GM12878 (cell line): ENCODE data around the gene ADARB1. TPM values are rescaled to one million over a fixed set of nuclear protein-coding genes. Genes with fewer than 3 reads are reported as not detected.

Experiments
- ATAC-seq: fragments of 200-7000 bp; cut with Tn5 transposase; 3 replicates; pipeline ENCODE4 v1.9.1; 2020; ENCODE audit warnings: mild to moderate bottlenecking, moderate library complexity
- BruUV-seq: library from RNA; stranded (reverse); fragments of 400-500 nt; replicated peaks from 2 replicates; lab custom pipeline; 2021; lab: Mats Ljungman, UMichigan
- CTCF ChIA-PET: fragments of 300-600 bp; sonication (Branson Sonifier 250); formaldehyde crosslinking; extraction: SDS; loops from one replicate; lab custom pipeline; 2021; ENCODE audit warnings: inconsistent platforms; lab: Yijun Ruan, JAX
- POLR2A ChIA-PET: fragments of 350-600 bp; formaldehyde crosslinking; extraction: SDS; loops from one replicate; lab custom pipeline; 2021; ENCODE audit warnings: inconsistent platforms; lab: Charles Lee
- RAD21 ChIA-PET: fragments of 300-600 bp; sonication (Branson Sonifier 250); formaldehyde crosslinking; loops from one replicate; lab custom pipeline; 2023; ENCODE audit warnings: antibody characterized with exemption; ENCODE audit not compliant: unreplicated experiment; lab: Charles Lee
- SMC1A ChIA-PET: fragments of 300-600 bp; sonication (Branson Sonifier 250); formaldehyde crosslinking; loops from one replicate; lab custom pipeline; 2023; ENCODE audit not compliant: unreplicated experiment, uncharacterized antibody; lab: Charles Lee
- DNase-seq: peaks from one replicate; pipeline ENCODE4 v3.0.0-alpha.2; 2011; ENCODE audit warnings: low read depth, low spot score
- FAIRE-seq: peaks from 3 replicates; lab custom pipeline; 2011; peaks lifted over from hg19 to GRCh38; lab: Jason Lieb, UNC
- H2AFZ ChIP-seq: 2 replicates; pipeline ENCODE4 v1.6.0; 2011; ENCODE audit warnings: low read depth, low read length, control low read depth; ENCODE audit not compliant: control insufficient read depth
- H3K27ac ChIP-seq: 2 replicates; pipeline ENCODE4 v1.5.1; 2011; ENCODE audit warnings: control low read depth; ENCODE audit not compliant: control insufficient read depth, insufficient read depth
- H3K27me3 ChIP-seq, 2 experiments: replicated peaks in 1 of 2; 2 replicates each; pipeline versions ENCODE4 v1.6.0 to v1.6.1; 2011; ENCODE audit warnings: low read length in 1 of 2; ENCODE audit not compliant: control insufficient read depth in 2 of 2, insufficient read depth in 2 of 2
- H3K36me3 ChIP-seq, 2 experiments: 2 replicates each; pipeline ENCODE4 v1.5.1; 2011; ENCODE audit warnings: low read length in 1 of 2; ENCODE audit not compliant: control insufficient read depth in 2 of 2, insufficient read depth in 2 of 2
- H3K4me1 ChIP-seq: 2 replicates; pipeline ENCODE4 v1.6.1; 2011; ENCODE audit warnings: mild to moderate bottlenecking, low read length, moderate library complexity, mixed read lengths; ENCODE audit not compliant: control insufficient read depth, insufficient read depth
- H3K4me2 ChIP-seq: 2 replicates; pipeline ENCODE4 v1.6.0; 2011; ENCODE audit warnings: control low read depth; ENCODE audit not compliant: control insufficient read depth, insufficient read depth
- H3K4me3 ChIP-seq: fragments of 200-600 bp; sonication (generic); 2 replicates; pipeline ENCODE4 v1.5.1; 2016
- H3K79me2 ChIP-seq: 2 replicates; pipeline ENCODE4 v1.6.0; 2011; ENCODE audit warnings: low read length; ENCODE audit not compliant: control insufficient read depth, insufficient read depth
- H3K9ac ChIP-seq: 2 replicates; pipeline ENCODE4 v1.8.0; 2011; ENCODE audit warnings: low read length, control low read depth, mixed read lengths; ENCODE audit not compliant: control insufficient read depth, insufficient read depth
- H3K9me3 ChIP-seq: replicated peaks from 3 replicates; pipeline ENCODE4 v1.5.1; 2011; ENCODE audit warnings: mild to moderate bottlenecking, low read length; ENCODE audit not compliant: control insufficient read depth, insufficient read depth
- H4K20me1 ChIP-seq: 2 replicates; pipeline ENCODE4 v1.6.0; 2011; ENCODE audit not compliant: control insufficient read depth, insufficient read depth
- FOXK2 ChIP-seq: fragments of 450-650 bp; IDR thresholded peaks from 2 replicates; pipeline ENCODE4 v1.6.1; 2017; ENCODE audit warnings: mild to moderate bottlenecking, moderate library complexity
- FOXM1 ChIP-seq: IDR thresholded peaks from 2 replicates; pipeline ENCODE4 v1.6.1; 2012; ENCODE audit warnings: low read depth, mild to moderate bottlenecking, inconsistent platforms, low read length, moderate library complexity
- HCFC1 ChIP-seq: fragments of 150-350 bp; IDR thresholded peaks from 2 replicates; pipeline ENCODE4 v1.6.1; 2014; ENCODE audit warnings: low read length
- IRF5 ChIP-seq: fragments of 450-650 bp; IDR thresholded peaks from 2 replicates; pipeline ENCODE4 v1.6.1; 2017; ENCODE audit warnings: borderline replicate concordance
- MEF2A ChIP-seq: IDR thresholded peaks from 2 replicates; pipeline ENCODE4 v1.6.1; 2011; ENCODE audit warnings: low read depth, mild to moderate bottlenecking, low read length, moderate library complexity; ENCODE audit not compliant: insufficient read depth
- MTA2 ChIP-seq: fragments of 450-650 bp; IDR thresholded peaks from 2 replicates; pipeline ENCODE4 v1.6.1; 2016; ENCODE audit warnings: low read depth, mild to moderate bottlenecking, moderate library complexity
- NRF1 ChIP-seq: conservative IDR thresholded peaks from 2 replicates; pipeline ENCODE4 v1.6.1; 2011; ENCODE audit warnings: mild to moderate bottlenecking, low read depth, low read length, improper control_type of control experiment
- ZNF24 ChIP-seq: fragments of 450-650 bp; IDR thresholded peaks from 2 replicates; pipeline ENCODE4 v1.6.1; 2017; ENCODE audit warnings: antibody characterized with exemption, mild to moderate bottlenecking
- WGBS: methylation state at CpG from one replicate; pipeline ENCODE4 v1.1.6; 2016; ENCODE audit warnings: low lambda C conversion rate; ENCODE audit not compliant: insufficient replicate concordance, insufficient coverage; ENCODE audit errors: missing lambda C conversion rate; 5-methylcytosine and 5-hydroxymethylcytosine counted together
- in situ Hi-C: fragments of 300-500 bp; cut with MboI; formaldehyde crosslinking; loops from 9 replicates; pipeline ENCODE4 v1.14.3; 2018; ENCODE audit warnings: mixed read lengths
- intact Hi-C: fragments of 100-400 bp; cut with micrococcal nuclease; formaldehyde crosslinking; loops from one replicate; pipeline ENCODE4 v1.14.2; 2022; ENCODE audit not compliant: unreplicated experiment
- polyA plus RNA-seq, 11 experiments: library from polyadenylated mRNA; depleted of rRNA in 4 of 11; unstranded in 6 of 11; stranded (reverse) in 5 of 11; fragments of >200 nt; fragmentation: Nextera tagmentation in 4 of 11; fragmentation: Illumina TruSeq in 1 of 11; extraction: Ambion mirVana in 4 of 11; extraction: Trizol in 1 of 11; gene quantifications; 1 replicate in 1 of 11; 2 replicates in 10 of 11; pipeline versions ENCODE4 v1.2.1 to v1.2.3, GENCODE V29; 2011 to 2016; ENCODE audit warnings: inconsistent platforms in 2 of 11, missing spikeins in 2 of 11, low read depth in 1 of 11
- total RNA-seq, 4 experiments: library from RNA; depleted of rRNA in 3 of 4; stranded (reverse); fragments of >200 nt in 3 of 4; fragmentation: Illumina TruSeq in 1 of 4; extraction: Trizol in 1 of 4; gene quantifications; 2 replicates each; pipeline versions ENCODE4 v1.2.1 to v1.2.3, GENCODE V29; 2013 to 2021
- TF ChIP-seq, protein P1 (sequence below): IDR thresholded peaks from 2 replicates; pipeline ENCODE4 v1.6.1; 2012; ENCODE audit warnings: improper control_type of control experiment, low read depth, low read length; ENCODE audit not compliant: insufficient replicate concordance
- TF ChIP-seq, protein P2 (sequence below): IDR thresholded peaks from 2 replicates; pipeline ENCODE4 v1.6.1; 2011; ENCODE audit warnings: borderline replicate concordance, low read depth, mild to moderate bottlenecking, moderate library complexity, low read length; ENCODE audit not compliant: insufficient read depth, poor library complexity, severe bottlenecking
- TF ChIP-seq, protein P3 (sequence below): fragments of 450-650 bp; IDR thresholded peaks from 2 replicates; pipeline ENCODE4 v1.6.1; 2016; ENCODE audit warnings: mild to moderate bottlenecking

ADARB1 gene
- total and polyA plus RNA-seq, 10 of the 15 experiments (the other 5 are each of a cell fraction or from before 2014, with no cell fraction given): 5.7 to 61.7 (median 25.3) TPM

DNA sequence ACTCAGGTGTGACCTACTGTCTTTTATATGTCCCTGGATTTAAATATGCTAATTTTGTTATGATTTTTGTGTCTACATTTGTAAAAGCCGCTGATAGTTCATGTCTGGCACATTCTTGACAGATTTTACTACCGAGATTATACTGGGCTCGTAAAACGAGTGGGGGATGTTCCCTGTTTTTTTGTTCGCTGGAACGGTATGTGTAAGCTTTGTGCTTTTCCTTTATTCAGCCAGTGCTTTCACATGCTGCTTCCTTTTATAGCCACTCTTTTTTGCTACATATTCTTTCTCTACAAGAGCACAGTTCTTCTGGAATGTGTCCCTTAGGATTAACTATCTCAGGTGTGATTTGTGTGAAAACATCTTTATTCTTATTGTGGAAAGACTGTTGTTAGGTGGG, 46.6 kb downstream of the ADARB1 start (continued):
- TF ChIP-seq, protein P1, sequence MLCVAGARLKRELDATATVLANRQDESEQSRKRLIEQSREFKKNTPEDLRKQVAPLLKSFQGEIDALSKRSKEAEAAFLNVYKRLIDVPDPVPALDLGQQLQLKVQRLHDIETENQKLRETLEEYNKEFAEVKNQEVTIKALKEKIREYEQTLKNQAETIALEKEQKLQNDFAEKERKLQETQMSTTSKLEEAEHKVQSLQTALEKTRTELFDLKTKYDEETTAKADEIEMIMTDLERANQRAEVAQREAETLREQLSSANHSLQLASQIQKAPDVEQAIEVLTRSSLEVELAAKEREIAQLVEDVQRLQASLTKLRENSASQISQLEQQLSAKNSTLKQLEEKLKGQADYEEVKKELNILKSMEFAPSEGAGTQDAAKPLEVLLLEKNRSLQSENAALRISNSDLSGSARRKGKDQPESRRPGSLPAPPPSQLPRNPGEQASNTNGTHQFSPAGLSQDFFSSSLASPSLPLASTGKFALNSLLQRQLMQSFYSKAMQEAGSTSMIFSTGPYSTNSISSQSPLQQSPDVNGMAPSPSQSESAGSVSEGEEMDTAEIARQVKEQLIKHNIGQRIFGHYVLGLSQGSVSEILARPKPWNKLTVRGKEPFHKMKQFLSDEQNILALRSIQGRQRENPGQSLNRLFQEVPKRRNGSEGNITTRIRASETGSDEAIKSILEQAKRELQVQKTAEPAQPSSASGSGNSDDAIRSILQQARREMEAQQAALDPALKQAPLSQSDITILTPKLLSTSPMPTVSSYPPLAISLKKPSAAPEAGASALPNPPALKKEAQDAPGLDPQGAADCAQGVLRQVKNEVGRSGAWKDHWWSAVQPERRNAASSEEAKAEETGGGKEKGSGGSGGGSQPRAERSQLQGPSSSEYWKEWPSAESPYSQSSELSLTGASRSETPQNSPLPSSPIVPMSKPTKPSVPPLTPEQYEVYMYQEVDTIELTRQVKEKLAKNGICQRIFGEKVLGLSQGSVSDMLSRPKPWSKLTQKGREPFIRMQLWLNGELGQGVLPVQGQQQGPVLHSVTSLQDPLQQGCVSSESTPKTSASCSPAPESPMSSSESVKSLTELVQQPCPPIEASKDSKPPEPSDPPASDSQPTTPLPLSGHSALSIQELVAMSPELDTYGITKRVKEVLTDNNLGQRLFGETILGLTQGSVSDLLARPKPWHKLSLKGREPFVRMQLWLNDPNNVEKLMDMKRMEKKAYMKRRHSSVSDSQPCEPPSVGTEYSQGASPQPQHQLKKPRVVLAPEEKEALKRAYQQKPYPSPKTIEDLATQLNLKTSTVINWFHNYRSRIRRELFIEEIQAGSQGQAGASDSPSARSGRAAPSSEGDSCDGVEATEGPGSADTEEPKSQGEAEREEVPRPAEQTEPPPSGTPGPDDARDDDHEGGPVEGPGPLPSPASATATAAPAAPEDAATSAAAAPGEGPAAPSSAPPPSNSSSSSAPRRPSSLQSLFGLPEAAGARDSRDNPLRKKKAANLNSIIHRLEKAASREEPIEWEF: no peak
- TF ChIP-seq FOXM1 (no peak), IRF5 (no peak)

GRCh38 chr21:45122030-45122429, 47.6 kb downstream of the ADARB1 start:
- CTCF ChIA-PET: interaction anchor here (1.6 to 15.4 kb wide), 6 partner anchors 10 to 172 kb away, joined by 4 to 626 read pairs (median 19); no protein-coding TSS in a partner anchor
- in situ Hi-C loops: no loop called here
- no peak for TF ChIP-seq MTA2
- no peak for TF ChIP-seq NRF1
- TF ChIP-seq FOXK2: no peak
- TF ChIP-seq, protein P2, sequence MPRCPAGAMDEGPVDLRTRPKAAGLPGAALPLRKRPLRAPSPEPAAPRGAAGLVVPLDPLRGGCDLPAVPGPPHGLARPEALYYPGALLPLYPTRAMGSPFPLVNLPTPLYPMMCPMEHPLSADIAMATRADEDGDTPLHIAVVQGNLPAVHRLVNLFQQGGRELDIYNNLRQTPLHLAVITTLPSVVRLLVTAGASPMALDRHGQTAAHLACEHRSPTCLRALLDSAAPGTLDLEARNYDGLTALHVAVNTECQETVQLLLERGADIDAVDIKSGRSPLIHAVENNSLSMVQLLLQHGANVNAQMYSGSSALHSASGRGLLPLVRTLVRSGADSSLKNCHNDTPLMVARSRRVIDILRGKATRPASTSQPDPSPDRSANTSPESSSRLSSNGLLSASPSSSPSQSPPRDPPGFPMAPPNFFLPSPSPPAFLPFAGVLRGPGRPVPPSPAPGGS: no peak
- TF ChIP-seq, protein P3, sequence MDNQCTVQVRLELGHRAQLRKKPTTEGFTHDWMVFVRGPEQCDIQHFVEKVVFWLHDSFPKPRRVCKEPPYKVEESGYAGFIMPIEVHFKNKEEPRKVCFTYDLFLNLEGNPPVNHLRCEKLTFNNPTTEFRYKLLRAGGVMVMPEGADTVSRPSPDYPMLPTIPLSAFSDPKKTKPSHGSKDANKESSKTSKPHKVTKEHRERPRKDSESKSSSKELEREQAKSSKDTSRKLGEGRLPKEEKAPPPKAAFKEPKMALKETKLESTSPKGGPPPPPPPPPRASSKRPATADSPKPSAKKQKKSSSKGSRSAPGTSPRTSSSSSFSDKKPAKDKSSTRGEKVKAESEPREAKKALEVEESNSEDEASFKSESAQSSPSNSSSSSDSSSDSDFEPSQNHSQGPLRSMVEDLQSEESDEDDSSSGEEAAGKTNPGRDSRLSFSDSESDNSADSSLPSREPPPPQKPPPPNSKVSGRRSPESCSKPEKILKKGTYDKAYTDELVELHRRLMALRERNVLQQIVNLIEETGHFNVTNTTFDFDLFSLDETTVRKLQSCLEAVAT: no peak
- no peak for TF ChIP-seq MEF2A
- no peak for TF ChIP-seq ZNF24
- TF ChIP-seq HCFC1: no peak

More at GRCh38 chr21:45122030-45122429, 47.6 kb downstream of the ADARB1 start:
- H3K79me2 ChIP-seq: no peaks in the 10 kb centered on the region
- H3K27ac ChIP-seq: no peak overlapping the region
- H3K9ac ChIP-seq: no peak overlapping the region
- DNase-seq (no peak), ATAC-seq (no peak), FAIRE-seq (no peak)
- intact Hi-C loops: no loop called here
- H3K4me1 ChIP-seq: peaks cover 18% of the 10 kb centered on the region
- BruUV-seq: no TSS peak
- 54% methylated on average over 6 of the region's 6 CpGs for WGBS
- ChIA-PET RAD21 (interaction anchor here (0.9 to 3.3 kb wide), 6 partner anchors 9 to 172 kb away, joined by 3 to 31 read pairs (median 5); no protein-coding TSS in a partner anchor), SMC1A (interaction anchor here (0.7 to 3.5 kb wide), 7 partner anchors 8 to 23 kb away, joined by 5 to 32 read pairs (median 6); no protein-coding TSS in a partner anchor), POLR2A (interaction anchor here (1.1 to 2.3 kb wide), 4 partner anchors 10 to 18 kb away, joined by 3 to 11 read pairs (median 7); no protein-coding TSS in a partner anchor)
- no peaks in the 10 kb centered on the region for H3K36me3 ChIP-seq
- H3K4me2 ChIP-seq: no peak overlapping the region
- H3K27me3 ChIP-seq: no peaks in the 10 kb centered on the region
- H3K4me3 ChIP-seq: no peak overlapping the region
- H2AFZ ChIP-seq: no peak overlapping the region
- no peaks in the 10 kb centered on the region for H4K20me1 ChIP-seq
- H3K9me3 ChIP-seq: no peaks in the 10 kb centered on the region
